HG02938 (cell line): ENCODE data around the gene ATXN7L2.

ENCODE experiments used
- ATAC-seq: cut with Tn5 transposase; IDR thresholded peaks from one replicate; pipeline ENCODE4 v1.9.1; 2021; ENCODE audit warnings: mild to moderate bottlenecking, moderate library complexity; ENCODE audit not compliant: unreplicated experiment

ATXN7L2 gene

DNA sequence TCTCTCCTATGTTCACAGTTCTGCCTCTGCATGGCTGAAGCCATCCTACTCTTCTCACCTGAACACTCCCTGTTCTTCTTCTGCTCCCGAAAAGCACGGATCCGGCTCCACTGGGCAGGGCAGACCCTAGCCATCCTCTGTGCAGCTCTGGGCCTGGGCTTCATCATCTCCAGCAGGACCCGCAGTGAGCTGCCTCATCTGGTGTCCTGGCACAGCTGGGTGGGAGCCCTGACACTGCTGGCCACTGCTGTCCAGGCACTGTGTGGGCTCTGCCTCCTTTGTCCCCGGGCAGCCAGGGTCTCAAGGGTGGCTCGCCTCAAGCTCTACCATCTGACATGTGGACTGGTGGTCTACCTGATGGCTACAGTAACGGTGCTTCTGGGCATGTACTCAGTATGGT lies 12.0 kb downstream of the ATXN7L2 start:
- no peak for ATAC-seq

DNA sequence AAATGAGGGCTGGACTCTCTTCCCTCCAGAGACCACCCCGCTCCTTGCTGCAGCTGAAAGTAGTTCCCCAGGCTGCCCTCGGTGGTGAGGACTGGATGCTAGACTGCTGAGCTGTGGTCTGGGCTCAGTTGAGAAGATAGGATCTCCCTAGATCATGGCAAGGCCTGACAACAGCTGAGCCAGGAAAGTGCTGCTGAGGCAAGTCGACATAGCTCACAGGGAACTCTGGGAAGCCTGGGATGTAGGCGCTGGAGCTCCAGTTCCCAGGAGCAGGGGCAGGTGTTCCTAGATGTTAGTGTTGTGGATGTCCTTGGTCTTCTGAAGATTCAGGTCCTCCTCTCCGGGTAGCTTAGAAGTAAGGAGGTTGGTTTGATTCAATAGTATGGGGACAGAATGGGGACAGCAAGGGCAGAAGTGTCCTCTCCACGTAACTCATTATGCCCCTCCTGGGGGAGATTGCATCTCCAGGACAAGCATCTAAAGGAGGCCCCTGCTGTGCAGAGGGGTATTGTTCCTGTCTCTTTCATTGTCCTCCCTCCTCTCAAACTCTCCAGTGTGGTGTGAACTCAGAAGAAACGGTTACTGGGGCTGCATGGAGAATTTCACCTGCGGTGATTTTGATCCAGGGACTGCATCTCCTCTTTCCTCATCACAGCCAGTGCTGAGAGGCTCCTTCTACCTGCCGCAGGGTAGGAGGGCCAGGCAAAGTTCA lies 13.9 kb downstream of the ATXN7L2 start:
- ATAC-seq, result no peak

DNA sequence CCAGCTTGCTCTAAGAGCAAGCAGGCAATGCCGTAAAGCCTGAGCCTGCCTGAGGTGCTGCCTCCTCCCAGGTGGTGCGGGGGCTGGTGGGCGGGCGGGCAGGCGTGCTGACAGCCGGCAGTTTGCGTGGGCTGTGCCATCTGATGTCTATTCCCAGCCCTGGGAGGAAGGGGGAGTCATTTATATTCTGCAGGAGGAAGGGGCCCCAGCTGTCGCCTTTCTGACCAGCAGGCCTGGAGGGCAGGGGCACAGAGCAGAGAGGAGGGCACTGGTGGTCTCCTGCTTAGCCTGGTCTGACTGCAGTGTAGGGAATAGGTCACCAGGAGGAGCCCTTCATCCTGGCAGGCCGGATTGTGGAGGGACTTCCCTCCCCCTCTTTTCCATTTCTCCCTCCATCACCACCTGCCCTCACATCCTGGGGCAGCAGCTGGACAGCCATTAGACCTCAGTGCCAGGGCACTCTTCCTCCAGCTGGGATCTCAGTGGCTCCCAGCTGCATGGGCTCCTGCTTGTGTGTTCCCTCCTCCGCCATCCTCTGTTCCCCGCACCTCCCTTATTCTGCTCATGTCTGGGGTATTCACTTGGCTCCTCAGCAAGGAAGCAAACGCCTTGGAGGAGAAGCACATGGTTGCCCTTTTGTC lies 14.6 kb downstream of the ATXN7L2 start:
- no peak for ATAC-seq

DNA sequence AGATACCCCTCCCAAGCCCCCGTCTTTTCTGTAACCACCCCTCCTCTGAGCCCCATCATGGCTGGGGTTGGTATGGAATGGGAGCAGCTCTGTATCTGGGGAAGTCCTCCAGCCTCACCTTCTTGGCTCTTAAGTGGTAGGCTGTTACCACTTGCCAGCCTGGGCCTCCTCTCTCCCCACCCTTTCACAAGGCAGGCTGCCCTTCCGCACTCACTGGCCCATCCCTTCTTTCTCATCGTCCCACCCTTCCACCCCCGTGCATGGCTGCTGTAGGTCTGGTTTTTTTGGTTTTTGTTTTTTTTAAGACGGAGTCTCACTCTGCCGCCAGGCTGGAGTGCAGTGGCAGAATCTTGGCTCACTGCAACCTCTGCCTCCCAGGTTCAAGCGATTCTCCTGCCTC lies 15.4 kb downstream of the ATXN7L2 start:
- ATAC-seq, result no peak

DNA sequence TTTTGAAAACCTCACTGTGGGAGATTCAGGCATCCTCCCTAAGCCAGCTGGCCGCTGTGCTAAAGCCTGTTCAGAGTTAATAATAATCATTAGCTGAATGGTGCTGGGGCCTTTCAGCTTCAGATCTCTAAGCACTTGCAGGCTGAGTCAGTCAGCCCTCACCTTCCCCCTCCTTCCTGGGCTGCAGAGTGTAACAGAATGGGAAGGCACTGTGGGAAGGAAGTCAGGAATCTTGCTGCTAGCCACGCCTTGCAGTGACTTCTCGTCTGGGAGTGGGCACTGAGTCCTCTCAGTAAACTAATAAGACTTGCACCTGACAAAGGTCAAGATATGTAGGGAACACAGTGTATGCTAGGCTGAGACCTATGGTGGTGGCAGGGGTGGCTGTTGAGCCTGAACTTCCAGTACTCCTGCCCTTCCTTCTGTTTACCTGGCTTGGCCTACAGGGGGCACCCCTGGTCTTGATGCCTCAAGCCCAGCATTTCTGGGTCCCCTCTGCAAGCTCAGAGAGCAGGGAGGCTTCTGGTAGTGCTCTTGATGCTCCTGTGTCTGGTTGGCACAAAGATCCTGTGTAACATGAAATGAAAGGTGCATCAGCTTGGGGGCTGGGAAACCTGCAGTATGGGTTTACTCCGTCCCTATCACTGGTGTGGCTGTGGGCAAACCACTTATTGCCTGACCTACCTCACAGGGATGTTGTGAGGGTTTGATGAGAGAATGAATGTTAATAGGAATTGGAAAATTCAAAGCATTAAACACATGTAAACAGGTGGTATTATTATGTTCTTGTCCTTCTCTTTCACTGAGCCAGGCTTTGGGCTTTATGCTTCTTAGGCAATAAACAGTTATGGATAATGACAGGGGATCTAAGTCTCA lies 16.2 kb downstream of the ATXN7L2 start:
- no peak for ATAC-seq

DNA sequence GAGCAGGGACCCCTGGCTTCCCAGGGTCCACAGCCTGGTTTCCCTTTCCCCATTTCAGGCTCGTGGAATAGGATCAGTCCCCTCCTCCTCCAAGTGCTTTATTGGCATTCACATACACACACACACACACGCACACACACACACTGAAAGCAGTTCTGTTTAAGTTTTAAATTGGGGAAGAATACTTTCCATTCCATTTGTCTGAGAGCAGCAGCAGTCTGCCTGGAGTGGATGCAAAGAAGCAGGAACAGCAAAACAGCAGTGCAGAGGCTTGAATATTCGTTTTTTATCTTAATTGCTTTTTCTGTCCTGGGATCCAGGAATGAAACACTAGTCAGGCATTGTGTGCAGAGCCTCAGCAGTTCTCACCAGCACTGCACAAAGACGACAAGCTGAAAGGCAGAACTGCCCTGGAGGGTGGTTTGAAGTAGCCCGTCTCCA lies 17.3 kb downstream of the ATXN7L2 start:
- ATAC-seq, result no peak

DNA sequence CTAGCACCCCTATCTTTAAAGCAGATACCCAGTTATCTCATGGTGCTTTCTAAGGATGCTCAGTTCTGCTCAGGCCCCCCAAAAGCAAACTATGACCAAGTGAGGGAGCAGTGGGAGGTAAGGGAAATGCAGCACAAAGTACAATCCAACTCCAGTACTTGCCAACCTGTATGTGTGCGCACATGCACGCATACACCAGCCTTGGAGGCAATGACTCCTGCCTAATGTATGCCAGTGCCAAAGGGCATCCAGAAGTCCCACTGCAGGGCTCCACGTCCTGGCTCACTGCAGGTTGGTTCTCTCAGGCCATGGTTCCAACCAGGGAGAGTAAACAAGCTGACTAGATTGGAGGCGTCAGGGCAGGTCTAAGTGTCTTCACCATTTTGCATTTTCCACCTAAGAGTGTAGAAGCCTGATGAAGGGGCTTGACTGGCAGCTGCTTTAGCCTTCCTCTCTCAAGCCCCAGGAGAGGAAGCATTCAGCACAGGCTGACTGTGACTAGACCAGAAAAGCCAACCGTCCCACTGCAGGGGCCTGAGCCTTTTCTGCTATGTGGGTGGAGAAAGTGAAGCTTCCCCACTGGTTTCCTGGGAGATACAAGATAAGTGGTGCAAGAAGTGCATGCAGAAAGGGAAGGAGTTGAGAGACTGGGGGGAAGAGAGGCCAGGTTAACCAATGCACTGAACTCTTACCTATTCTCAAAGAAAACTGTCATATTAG lies 18.1 kb downstream of the ATXN7L2 start:
- no peak for ATAC-seq

DNA sequence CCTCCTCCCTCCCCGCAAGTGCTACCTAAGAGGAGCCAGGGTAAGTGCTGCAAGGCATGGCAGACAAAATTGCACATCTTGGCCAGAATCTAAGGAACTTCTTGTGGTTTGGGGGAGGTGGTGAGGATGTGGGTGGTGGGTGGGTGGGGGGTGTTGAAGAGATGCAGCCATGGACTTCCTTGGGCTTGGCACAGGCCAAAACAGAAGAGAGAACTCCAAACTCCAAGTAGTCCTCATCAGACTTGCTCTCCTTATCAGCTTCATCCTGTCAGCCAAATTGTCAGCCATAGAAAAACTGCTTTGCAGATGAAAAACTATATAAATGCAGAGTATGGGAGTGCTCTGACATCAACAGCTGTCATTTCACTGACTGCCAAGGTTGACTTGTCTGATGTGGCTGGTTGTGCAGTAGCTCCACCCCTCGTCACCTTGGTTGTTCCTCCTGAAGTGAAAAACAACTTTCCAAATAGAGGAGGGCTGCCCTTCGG lies 18.7 kb downstream of the ATXN7L2 start:
- no peak for ATAC-seq

DNA sequence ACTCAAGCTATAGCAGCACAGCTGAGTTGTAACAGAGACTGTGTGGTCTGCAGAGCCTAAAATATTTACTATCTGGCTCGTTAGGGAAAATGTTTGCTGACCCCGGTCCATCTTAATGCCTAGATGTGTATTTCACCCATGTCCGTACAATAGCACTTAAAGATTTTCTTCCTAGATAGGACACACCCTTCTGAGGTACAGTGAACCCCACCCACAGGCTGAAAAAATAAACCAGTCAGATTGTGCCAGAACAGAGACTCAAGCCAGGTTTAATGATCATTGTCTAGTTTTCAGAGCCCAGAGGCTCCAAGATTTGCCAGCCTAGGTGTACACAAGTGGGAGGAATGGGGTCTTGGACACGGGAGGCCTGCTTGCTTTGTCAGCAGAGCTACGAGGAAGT lies 20.2 kb downstream of the ATXN7L2 start:
- no peak for ATAC-seq

DNA sequence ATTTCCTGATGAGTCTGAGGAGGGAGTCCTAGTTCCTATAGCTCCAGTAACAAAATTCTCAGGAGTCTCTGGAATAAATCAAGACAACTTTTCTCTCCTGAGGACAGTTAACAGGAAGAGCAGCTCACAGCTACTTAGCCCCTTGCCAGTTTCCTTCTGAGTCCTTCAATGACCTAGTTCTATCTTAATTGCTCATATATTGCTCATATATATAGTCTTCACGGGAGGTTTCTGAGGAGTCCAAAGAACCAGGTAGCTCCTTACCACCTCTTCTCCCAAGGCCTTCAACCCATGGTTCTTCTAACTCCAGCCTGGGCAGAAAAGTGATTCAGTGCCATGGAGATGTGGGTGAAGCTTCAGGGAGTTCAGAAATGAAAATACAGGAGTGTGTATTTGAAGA lies 21.3 kb downstream of the ATXN7L2 start:
- no peak for ATAC-seq

DNA sequence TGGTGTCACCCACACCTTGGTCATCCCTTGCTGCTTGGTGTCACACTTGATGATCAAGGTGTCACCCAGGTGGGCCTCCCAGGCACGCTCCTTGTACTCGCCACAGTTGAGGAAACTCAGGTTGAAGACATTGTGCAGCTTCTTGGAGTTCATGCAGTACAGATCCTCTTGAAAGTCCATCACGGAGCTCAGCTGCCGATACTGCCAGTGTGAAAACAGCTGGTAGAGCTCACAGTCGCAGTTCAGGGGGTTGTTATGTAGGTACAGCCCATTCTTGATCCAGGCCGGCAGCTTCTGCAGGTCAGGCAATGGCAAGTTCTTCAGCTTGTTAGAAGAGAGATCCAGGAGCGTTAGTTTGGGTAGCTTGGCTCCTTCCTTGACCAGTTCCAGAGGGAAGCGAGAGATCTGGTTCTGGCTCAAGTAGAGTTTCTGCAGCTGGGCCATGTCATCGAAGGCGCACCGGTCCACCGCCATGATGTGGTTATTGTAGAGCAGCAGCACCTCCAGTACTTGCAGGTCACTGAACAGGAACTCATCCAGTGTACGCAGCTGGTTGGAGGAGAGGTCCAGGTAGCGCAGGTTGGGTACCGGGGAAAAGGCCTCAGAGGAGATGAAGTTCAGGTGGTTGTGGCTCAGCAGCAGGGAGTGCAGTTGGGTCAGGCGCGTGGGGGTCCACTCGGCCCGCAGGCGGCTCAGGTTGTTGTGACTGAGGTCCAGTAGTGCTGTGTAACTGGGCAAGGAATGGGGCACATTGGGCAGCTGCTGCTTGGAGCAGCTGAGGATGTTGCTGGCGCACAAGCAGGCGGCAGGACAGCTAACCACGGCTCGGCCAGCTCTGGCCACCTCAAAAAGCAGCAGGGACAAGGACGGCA lies 24.5 kb downstream of the ATXN7L2 start:
- no peak for ATAC-seq

DNA sequence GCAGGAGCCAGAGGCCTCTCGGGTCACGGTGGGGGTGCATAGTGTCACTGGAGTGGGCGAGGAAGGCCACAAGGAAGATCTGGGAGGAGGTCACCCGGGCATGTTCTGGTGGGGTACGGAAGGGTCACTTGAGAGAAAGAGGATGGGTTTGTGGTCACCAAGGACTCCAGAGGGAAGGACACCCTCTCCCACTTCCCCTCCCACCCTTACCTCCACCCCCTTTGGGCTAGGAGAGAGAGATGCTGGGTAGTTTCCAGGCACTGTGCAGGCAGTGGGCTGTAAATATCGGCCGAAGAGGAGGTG lies 25.1 kb downstream of the ATXN7L2 start:
- ATAC-seq, result no peak

DNA sequence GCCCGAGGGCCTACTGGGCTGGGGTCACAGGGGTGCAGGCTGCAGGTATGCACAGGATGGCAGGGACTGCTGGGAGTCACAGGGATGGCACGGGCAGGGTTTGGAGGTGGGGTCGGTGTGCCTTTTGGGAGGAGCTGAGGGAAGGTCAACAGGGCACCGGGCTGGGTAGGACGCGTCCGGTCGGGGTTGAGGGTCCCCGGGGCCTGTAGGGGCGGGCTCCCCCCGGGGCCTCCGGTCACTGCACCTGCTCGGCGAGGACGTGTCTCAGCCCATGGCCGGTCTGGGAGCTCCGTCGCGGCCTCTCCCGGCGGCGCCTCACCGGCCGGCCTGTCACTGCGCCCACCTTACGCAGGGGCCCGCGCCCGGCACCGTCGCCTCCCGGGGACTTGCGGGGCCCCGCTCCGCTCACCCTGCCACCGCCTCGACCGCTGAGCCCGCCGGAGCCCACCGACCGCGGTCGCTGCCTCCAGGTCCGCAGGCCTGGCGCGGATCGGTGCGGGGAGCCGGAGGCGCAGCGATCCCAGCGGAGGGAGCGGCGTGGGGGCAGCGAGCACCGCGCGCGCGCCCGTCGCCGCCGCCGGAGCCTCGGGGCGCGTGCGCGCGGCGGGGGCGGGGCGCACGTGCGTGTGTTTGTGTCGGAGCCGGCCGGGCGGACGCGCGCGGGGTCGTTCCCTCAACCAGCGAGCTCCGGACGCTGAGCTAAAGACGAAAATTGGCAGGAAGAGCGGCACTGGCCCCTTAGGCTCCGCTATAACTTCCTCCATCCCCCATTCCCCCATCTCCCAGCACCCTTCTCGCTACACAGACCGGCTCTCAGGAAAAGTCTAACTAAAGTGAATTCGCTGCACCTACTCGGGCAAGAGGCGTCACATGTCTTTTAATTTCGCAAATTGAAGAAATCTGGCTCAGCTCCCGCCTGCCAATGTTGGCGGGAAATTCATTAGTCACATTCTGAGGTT lies 25.8 kb downstream of the ATXN7L2 start, which contains the start of gene AMIGO1:
AMIGO1 (minus strand) TSS at position 552 of the 959 bp plus-strand sequence. CDS start 815 bp downstream, outside the sequence.
- ATAC-seq, result no peak

DNA sequence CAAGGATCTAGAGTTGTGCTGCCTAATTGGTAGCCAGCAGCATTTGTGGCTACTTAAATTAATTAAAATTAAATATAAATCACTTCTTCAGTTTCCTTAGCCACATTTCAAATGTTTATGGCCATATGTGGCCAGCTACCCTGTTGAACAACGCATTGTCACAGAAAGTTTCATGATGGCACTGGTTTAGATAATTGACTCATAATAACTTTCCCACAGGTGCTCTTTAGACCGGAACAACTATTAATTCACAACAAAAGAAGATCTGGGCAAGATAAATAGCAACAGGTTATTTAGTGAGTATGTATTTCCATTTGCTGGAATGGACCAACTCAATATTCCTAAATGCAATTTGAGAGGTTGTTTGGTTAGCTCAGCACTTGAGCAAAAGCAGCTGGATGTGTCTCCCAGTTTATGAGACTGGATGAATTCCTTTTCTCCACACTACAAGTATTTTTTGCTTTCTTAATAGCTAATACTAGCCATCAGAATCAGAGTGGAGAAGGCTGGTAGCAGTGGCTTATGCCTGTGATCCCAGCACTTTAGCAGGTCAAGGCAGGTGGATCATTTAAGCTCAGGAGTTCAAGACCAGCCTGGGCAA lies 29.5 kb downstream of the ATXN7L2 start:
- no peak for ATAC-seq

DNA sequence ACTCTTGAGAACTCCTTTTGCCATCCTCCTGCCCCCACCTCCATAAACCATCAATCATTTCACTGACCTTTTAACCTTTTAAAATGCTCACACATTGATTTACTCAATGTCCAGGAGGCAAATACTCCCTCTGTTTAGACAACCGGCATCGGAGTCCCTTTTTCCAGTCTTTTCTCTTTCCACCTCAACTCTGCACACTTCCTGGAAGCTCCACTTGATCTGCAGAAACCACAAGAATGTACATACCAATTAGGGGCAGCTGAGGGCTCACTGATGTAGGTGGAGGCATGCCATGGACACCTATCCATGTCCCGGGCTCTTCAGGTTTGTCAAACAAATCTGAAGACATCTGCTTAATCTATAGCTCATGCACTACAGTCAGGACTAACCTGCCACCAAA lies 31.1 kb downstream of the ATXN7L2 start:
- no peak for ATAC-seq

DNA sequence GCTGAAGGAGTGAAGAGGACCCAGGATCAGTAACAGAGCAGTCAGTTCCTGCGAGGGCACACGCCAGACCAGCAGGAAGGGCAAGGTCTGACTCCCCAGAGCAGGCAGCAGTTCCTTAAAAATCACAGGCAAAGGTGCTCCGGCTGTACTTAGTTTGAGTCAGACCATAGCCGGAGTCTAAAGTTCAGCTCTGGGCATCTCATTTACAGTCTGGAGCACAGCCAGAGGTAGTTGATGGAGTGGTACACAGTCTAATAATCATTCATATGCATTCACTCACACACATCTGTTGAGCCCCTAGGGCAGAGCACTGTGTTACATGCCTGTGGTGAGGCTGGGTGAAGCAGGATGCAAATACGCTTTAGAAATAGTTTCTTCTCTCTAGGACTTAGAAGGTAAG lies 33.2 kb downstream of the ATXN7L2 start:
- no peak for ATAC-seq

DNA sequence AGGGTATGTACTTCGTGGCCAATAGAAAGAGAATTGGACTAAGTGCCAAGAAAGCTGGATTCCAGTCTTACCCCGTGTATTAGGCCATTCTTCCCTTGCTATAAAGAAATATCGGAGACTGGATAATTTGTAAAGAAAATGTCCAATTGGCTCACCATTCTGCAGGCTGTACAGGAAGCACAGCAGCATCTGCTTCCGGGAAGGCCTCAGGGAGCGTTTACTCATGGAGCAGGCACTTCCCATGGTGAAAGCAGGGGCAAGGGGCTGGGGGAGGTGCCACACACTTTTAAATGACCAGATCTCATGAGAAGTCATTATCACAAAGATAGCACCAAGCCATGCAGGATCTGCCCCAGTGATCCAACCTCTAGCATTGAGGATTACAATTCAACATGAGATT lies 33.6 kb downstream of the ATXN7L2 start:
- ATAC-seq, result no peak
